Esophagus squamous epithelium (tissue), 4 donors: ENCODE data around the gene CADPS.

Experiments used
- CTCF ChIP-seq, 6 experiments: fragments of 450-650 bp in 4 of 6; fragments of 200-600 bp in 2 of 6; sonication (generic) in 2 of 6; IDR thresholded peaks; one replicate each; pipeline ENCODE4 v1.5.1; 2016 to 2019; ENCODE audit warnings: antibody characterized with exemption in 6 of 6, mild to moderate bottlenecking in 4 of 6, moderate library complexity in 4 of 6
- POLR2A ChIP-seq, 4 donors: fragments of 450-650 bp; IDR thresholded peaks; one replicate each; pipeline ENCODE4 v1.6.1; 2017; ENCODE audit warnings: antibody characterized with exemption in 4 of 4, mild to moderate bottlenecking in 4 of 4, moderate library complexity in 3 of 4

- TF ChIP-seq CTCF (IDR thresholded peaks at IDR 0.05) (no peak), POLR2A (IDR thresholded peaks at IDR 0.05) (no peak)
Measured at GRCh38 chr3:62376454-62376720, 498.8 kb downstream of the CADPS start.
